MM.1S (cell line): ENCODE data around the gene TUBB6.

Experiments
- EZH2 ChIP-seq: fragments of 300-600 bp; sonication (generic); optimal IDR thresholded peaks from 2 replicates; pipeline ENCODE3; 2017; ENCODE audit warnings: low read depth, mild to moderate bottlenecking, antibody characterized with exemption, low read length, mixed read lengths
- EZH2phosphoT487 ChIP-seq: fragments of 300-600 bp; sonication (generic); IDR thresholded peaks from 2 replicates; pipeline ENCODE4 v1.6.1; 2018; ENCODE audit warnings: antibody characterized with exemption, low read length
- TF ChIP-seq, protein P1 (sequence below): fragments of 300-600 bp; sonication (generic); IDR thresholded peaks from 2 replicates; pipeline ENCODE4 v1.5.1; 2016; ENCODE audit warnings: antibody characterized with exemption, low read length, mixed read lengths

DNA sequence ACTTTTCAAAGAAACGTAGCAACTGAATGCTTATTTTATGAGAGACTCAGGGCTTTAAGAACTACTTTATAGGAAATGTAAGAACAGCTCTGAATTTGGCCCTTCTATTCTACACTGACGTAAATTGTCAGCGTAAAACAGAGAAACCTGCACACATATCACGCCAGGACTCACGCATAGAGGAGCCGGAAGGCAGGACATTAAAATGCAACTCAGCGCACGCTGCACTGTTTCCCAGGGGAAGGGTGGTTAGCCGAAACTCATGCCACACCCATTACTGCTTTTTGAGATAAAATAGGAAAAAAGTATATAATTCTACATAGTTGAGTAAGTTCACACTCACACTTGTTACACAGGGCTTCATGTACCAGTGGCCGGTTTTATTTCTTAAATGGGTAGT, 7.4 kb downstream of the TUBB6 start:
- no peak for TF ChIP-seq EZH2
- TF ChIP-seq, protein P1, sequence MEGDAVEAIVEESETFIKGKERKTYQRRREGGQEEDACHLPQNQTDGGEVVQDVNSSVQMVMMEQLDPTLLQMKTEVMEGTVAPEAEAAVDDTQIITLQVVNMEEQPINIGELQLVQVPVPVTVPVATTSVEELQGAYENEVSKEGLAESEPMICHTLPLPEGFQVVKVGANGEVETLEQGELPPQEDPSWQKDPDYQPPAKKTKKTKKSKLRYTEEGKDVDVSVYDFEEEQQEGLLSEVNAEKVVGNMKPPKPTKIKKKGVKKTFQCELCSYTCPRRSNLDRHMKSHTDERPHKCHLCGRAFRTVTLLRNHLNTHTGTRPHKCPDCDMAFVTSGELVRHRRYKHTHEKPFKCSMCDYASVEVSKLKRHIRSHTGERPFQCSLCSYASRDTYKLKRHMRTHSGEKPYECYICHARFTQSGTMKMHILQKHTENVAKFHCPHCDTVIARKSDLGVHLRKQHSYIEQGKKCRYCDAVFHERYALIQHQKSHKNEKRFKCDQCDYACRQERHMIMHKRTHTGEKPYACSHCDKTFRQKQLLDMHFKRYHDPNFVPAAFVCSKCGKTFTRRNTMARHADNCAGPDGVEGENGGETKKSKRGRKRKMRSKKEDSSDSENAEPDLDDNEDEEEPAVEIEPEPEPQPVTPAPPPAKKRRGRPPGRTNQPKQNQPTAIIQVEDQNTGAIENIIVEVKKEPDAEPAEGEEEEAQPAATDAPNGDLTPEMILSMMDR: no peak
- no peak for TF ChIP-seq EZH2phosphoT487
